Liver (tissue), 3 donors: Measurements from ENCODE around the gene SLC9A2.

ENCODE experiments used
- GABPA ChIP-seq, 2 donors: IDR thresholded peaks in 1 of 2; conservative IDR thresholded peaks in 1 of 2; 2 replicates each; pipeline ENCODE4 v1.6.1; 2016; ENCODE audit warnings: antibody characterized with exemption in 2 of 2, mild to moderate bottlenecking in 1 of 2, moderate library complexity in 1 of 2
- JUND ChIP-seq, 2 donors: IDR thresholded peaks; 2 replicates each; pipeline ENCODE4 v1.6.1; 2016; ENCODE audit warnings: antibody characterized with exemption in 2 of 2
- NR2F2 ChIP-seq: IDR thresholded peaks from 2 replicates; pipeline ENCODE4 v1.6.1; 2016; ENCODE audit warnings: antibody characterized with exemption
- RAD21 ChIP-seq, 2 donors: IDR thresholded peaks; 2 replicates each; pipeline ENCODE4 v1.6.1; 2016; ENCODE audit warnings: antibody characterized with exemption in 2 of 2, mild to moderate bottlenecking in 2 of 2
- RXRA ChIP-seq, 2 donors: IDR thresholded peaks; 2 replicates each; pipeline ENCODE4 v1.6.1; 2017 to 2018; ENCODE audit warnings: antibody characterized with exemption in 2 of 2, mild to moderate bottlenecking in 1 of 2
- SP1 ChIP-seq: IDR thresholded peaks from 2 replicates; pipeline ENCODE4 v1.6.1; 2018; ENCODE audit warnings: antibody characterized with exemption, mild to moderate bottlenecking
- TAF1 ChIP-seq: conservative IDR thresholded peaks from 2 replicates; pipeline ENCODE4 v1.6.1; 2016; ENCODE audit warnings: antibody characterized with exemption, mild to moderate bottlenecking
- YY1 ChIP-seq: IDR thresholded peaks from 2 replicates; pipeline ENCODE4 v1.6.1; 2016; ENCODE audit warnings: antibody characterized with exemption, mild to moderate bottlenecking
- TF ChIP-seq, protein P1 (sequence below): fragments of 150-350 bp; IDR thresholded peaks from 2 replicates; pipeline ENCODE4 v1.5.1; 2017; ENCODE audit warnings: improper control_type of control experiment, low read depth, low read length; ENCODE audit not compliant: missing input control
- TF ChIP-seq, protein P2 (sequence below): IDR thresholded peaks from 2 replicates; pipeline ENCODE4 v1.6.1; 2016; ENCODE audit warnings: antibody characterized with exemption, mild to moderate bottlenecking
- donor health status: healthy.
- donor health status: healthy.

DNA sequence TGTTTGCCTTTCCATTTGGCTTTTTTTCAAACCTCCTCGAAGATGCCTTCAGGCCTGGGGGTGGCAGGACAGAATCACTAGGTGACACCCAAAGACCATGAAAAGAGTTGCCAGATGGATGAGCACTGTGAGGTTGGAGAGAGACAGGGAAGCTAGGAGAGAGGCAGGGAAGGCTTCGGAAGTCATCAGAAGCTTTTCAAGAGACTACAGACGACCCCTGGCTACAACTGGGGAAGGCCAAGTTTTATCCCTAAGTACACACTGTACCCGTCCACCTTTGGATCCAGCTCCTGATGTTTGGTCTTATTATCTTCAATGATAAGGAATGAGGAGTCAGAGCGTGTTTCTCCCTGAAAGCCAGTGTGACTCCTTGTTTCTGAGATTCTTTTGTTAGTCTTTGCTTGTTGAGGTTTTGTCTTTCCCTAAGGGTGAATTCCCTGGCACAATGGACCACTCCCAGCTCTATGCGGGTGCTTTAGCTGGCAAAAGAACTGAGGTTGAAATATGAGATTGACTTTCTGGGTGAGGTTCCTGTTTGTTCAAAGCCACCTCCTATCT, 33.4 kb upstream of the SLC9A2 start:
- TF ChIP-seq, protein P1, sequence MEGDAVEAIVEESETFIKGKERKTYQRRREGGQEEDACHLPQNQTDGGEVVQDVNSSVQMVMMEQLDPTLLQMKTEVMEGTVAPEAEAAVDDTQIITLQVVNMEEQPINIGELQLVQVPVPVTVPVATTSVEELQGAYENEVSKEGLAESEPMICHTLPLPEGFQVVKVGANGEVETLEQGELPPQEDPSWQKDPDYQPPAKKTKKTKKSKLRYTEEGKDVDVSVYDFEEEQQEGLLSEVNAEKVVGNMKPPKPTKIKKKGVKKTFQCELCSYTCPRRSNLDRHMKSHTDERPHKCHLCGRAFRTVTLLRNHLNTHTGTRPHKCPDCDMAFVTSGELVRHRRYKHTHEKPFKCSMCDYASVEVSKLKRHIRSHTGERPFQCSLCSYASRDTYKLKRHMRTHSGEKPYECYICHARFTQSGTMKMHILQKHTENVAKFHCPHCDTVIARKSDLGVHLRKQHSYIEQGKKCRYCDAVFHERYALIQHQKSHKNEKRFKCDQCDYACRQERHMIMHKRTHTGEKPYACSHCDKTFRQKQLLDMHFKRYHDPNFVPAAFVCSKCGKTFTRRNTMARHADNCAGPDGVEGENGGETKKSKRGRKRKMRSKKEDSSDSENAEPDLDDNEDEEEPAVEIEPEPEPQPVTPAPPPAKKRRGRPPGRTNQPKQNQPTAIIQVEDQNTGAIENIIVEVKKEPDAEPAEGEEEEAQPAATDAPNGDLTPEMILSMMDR = no peak
- TF ChIP-seq TAF1 (no peak), RAD21 (IDR thresholded peaks at IDR 0.05) (no peak), JUND (IDR thresholded peaks at IDR 0.05) (no peak), GABPA (IDR thresholded peaks at IDR 0.05 in 1 of 2, conservative IDR thresholded peaks at IDR 0.05 in 1 of 2) (no peak), RXRA (IDR thresholded peaks at IDR 0.05) (no peak), YY1 (no peak), SP1 (no peak), NR2F2 (no peak)
- TF ChIP-seq, protein P2, sequence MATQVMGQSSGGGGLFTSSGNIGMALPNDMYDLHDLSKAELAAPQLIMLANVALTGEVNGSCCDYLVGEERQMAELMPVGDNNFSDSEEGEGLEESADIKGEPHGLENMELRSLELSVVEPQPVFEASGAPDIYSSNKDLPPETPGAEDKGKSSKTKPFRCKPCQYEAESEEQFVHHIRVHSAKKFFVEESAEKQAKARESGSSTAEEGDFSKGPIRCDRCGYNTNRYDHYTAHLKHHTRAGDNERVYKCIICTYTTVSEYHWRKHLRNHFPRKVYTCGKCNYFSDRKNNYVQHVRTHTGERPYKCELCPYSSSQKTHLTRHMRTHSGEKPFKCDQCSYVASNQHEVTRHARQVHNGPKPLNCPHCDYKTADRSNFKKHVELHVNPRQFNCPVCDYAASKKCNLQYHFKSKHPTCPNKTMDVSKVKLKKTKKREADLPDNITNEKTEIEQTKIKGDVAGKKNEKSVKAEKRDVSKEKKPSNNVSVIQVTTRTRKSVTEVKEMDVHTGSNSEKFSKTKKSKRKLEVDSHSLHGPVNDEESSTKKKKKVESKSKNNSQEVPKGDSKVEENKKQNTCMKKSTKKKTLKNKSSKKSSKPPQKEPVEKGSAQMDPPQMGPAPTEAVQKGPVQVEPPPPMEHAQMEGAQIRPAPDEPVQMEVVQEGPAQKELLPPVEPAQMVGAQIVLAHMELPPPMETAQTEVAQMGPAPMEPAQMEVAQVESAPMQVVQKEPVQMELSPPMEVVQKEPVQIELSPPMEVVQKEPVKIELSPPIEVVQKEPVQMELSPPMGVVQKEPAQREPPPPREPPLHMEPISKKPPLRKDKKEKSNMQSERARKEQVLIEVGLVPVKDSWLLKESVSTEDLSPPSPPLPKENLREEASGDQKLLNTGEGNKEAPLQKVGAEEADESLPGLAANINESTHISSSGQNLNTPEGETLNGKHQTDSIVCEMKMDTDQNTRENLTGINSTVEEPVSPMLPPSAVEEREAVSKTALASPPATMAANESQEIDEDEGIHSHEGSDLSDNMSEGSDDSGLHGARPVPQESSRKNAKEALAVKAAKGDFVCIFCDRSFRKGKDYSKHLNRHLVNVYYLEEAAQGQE = no peak
